Upper lobe of left lung (tissue), 6 donors: ENCODE data around the gene ANKRD13B. TPM values are rescaled to one million over a fixed set of nuclear protein-coding genes. Genes with fewer than 3 reads are reported as not detected.

ENCODE experiments used
- ATAC-seq, 2 donors: fragments of 200-7000 bp; cut with Tn5 transposase; one replicate each; pipeline ENCODE4 v1.9.1; 2022; ENCODE audit warnings: mild to moderate bottlenecking in 2 of 2, moderate library complexity in 2 of 2; ENCODE audit not compliant: low FRiP score in 2 of 2
- DNase-seq, 2 donors: peaks; one replicate each; pipeline ENCODE4 v3.0.0-alpha.2; 2019 to 2020
- H3K27ac ChIP-seq, 4 donors: fragments of 200-600 bp; sonication (generic); one replicate each; pipeline ENCODE4 v1.5.1; 2016 to 2019
- H3K27me3 ChIP-seq, 4 donors: fragments of 200-600 bp; sonication (generic); one replicate each; pipeline ENCODE4 v1.5.1; 2017 to 2019
- H3K36me3 ChIP-seq, 4 donors: fragments of 200-600 bp; sonication (generic); one replicate each; pipeline ENCODE4 v1.5.1; 2016 to 2019
- H3K4me1 ChIP-seq, 4 donors: fragments of 200-600 bp; sonication (generic); one replicate each; pipeline ENCODE4 v1.5.1; 2018 to 2019
- H3K4me3 ChIP-seq, 4 donors: fragments of 200-600 bp; sonication (generic); one replicate each; pipeline ENCODE4 v1.5.1; 2017 to 2019; ENCODE audit warnings: mild to moderate bottlenecking in 2 of 4, moderate library complexity in 1 of 4
- H3K9me3 ChIP-seq, 4 donors: fragments of 200-600 bp; sonication (generic); one replicate each; pipeline ENCODE4 v1.5.1; 2018 to 2019
- EP300 ChIP-seq, 4 donors: sonication (generic); formaldehyde crosslinking; IDR thresholded peaks; one replicate each; pipeline ENCODE4 v1.5.1; 2017; ENCODE audit warnings: antibody characterized with exemption in 4 of 4, control low read depth in 2 of 4
- POLR2A ChIP-seq, 4 donors: fragments of 450-650 bp; IDR thresholded peaks; one replicate each; pipeline ENCODE4 v1.5.1; 2016 to 2017; ENCODE audit warnings: antibody characterized with exemption in 4 of 4, mild to moderate bottlenecking in 2 of 4
- POLR2AphosphoS5 ChIP-seq, 2 donors: sonication (generic); formaldehyde crosslinking; IDR thresholded peaks; one replicate each; pipeline ENCODE4 v1.5.1; 2017; ENCODE audit warnings: antibody characterized with exemption in 2 of 2
- WGBS, 2 donors: methylation state at CpG; one replicate each; pipeline ENCODE4 v1.1.5; 2017 to 2018; 5-methylcytosine and 5-hydroxymethylcytosine counted together
- total RNA-seq, 6 donors: library from RNA; depleted of rRNA in 4 of 6; stranded (reverse); fragments of >200 nt in 4 of 6; gene quantifications; one replicate each; pipeline versions ENCODE4 v1.1.0 to v1.2.1, GENCODE V29; 2016 to 2021
- TF ChIP-seq, protein P1 (sequence below), 6 experiments: fragments of 450-650 bp in 4 of 6; fragments of 200-600 bp in 2 of 6; sonication (generic) in 2 of 6; IDR thresholded peaks; one replicate each; pipeline ENCODE4 v1.5.1; 2016 to 2019; ENCODE audit warnings: antibody characterized with exemption in 6 of 6
- donor health status: DM: no; HTN: no; CAD: no; lungs with moderate emphysema.
- donor health status: DM: no; HTN: yes; CAD: no; lungs with severe emphysema.

ANKRD13B gene
- total RNA-seq, 6 donors from 2014 or later = 1.5 to 24.1 (median 3.9) TPM

DNA sequence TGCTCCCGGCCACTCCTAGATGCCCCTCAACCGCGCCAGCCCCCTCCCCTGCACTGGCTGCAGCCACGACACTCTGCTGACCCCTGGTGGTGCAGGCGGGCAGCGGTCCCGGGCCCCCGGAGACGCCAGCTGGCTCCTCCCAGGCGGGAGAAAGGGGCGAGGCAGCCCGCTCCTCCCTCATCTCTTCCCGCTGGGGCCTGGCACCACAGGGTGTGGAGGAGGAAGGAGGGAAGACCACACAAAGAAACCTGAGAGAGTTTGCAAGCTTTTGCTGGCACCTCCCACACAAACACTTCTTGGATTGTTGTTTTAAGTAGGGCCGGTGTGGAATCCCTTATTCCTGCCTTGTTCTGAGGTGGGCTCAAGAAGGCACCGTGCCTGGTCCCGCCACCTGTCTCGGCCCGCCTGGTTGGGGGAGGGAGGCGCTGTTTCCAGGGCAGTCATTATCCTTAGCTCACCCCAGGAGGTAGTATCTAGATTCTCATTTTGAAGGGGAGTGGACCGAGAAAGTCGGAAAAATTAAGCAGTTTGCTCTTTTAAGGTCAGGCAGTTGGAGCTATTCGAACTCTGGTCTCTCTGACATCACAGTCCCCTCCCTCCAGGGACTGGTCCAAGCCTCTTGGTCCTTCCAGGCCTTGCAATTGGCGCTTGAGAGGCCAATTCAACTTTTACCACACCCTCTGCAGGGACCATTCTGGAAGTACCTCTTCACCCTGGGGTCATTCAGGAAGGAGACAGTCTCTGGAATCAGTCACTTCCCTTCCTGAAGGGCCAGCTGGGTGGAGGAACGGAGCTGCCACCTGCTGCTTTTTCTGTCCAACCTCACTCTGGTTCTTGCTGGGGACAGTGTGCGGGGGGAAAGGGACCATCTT is 959 bp upstream of the ANKRD13B start:
- WGBS, 2 donors = 10 to 14% methylated on average over 10 to 25 of the region's 25 CpGs
- DNase-seq (peak; percentile 91 to 97), ATAC-seq (peak; percentile 86 to 90)
- Histone ChIP-seq H3K4me3 (peak overlapping the region in 3 of 4 donors; percentile 75 to 83 (median 76)), H3K27ac (peak overlapping the region; percentile 74 to 87 (median 84)), H3K27me3 (peaks cover 0 to 3% (median 0%) of the 10 kb centered on the region in 4 donors), H3K9me3 (no peaks in the 10 kb centered on the region), H3K4me1 (peaks cover 56 to 67% (median 61%) of the 10 kb centered on the region in 4 donors), H3K36me3 (no peaks in the 10 kb centered on the region)
- TF ChIP-seq, protein P1, sequence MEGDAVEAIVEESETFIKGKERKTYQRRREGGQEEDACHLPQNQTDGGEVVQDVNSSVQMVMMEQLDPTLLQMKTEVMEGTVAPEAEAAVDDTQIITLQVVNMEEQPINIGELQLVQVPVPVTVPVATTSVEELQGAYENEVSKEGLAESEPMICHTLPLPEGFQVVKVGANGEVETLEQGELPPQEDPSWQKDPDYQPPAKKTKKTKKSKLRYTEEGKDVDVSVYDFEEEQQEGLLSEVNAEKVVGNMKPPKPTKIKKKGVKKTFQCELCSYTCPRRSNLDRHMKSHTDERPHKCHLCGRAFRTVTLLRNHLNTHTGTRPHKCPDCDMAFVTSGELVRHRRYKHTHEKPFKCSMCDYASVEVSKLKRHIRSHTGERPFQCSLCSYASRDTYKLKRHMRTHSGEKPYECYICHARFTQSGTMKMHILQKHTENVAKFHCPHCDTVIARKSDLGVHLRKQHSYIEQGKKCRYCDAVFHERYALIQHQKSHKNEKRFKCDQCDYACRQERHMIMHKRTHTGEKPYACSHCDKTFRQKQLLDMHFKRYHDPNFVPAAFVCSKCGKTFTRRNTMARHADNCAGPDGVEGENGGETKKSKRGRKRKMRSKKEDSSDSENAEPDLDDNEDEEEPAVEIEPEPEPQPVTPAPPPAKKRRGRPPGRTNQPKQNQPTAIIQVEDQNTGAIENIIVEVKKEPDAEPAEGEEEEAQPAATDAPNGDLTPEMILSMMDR (IDR thresholded peaks at IDR 0.05) = peak; percentile 91 to 98 (median 96)
- no peak for TF ChIP-seq POLR2A (IDR thresholded peaks at IDR 0.05)
- TF ChIP-seq EP300 (IDR thresholded peaks at IDR 0.05) = no peak
- TF ChIP-seq POLR2AphosphoS5 (IDR thresholded peaks at IDR 0.05) = peak in 1 of 2 donors; percentile 8

DNA sequence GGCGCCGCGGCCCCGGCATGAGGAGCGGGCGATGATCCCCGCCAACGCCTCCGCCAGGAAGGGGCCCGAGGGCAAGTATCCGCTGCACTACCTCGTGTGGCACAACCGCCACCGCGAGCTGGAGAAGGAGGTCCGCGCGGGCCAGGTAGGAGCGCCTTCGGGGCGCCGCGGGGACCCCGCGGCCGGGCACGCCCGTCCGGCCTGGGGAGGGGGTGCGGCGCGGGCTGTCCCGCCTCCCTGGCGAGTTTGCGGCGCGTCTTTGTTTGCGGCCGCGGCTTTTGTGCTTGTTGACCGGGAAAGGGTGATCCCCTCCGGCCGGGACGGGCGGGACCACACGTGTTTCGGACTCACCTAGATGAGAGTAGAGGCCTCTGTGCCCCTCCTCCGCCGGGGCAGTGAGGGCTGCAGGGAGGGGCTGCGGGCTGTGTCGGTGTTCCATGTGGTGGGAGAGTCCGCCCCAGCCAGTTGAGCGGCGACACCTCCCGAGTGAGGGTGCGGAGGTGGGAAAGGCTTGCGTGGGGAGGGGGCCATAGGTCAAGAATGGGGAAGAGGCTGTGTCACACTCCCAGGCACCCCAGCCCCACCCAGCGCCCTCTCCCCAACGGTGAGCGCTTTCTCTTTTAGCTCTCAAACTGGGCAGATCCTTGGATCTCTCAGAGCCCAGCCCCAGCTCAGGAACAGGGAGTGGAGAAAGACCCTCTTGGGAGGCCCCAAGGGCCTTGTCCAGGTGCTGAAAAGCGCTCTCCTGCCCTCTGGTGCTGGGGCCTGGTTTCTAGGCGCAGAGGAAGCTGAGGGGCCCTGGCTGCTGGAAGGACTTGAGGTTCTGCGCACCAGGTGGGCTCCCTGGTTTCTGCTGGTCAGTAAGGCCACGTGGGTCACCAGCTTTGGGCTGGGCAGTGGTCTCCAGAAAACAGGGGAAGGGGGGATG is 923 bp downstream of the ANKRD13B start:
- no peak for DNase-seq

DNA sequence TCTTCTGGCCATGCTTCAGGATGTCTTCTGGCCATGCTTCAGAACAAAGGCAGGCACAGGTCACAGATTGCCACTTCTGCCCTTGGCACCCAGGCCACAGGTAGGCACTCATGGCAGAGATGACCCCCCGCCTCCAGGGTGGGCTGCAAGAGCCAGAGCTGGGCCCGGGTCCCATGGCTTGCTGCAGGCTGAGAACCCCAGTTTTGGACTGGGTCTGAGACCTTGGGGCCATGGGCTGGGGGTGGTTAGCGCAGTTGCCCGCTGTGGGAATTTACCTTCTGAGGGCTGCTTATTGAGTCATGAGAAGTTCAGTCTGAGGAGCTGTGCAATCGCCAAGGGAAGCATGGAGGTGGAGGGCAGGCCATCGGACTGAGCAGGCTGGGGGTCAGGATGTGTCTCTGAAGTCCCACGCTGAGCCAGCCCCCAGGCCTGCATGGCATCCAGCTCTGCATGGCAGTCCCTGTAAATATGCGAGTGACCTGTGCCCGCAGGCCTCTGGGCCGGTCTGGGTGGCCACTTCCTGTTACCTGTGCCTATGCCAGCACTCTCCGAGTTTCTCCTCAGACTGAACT is 1.7 kb downstream of the ANKRD13B start:
- Histone ChIP-seq H3K4me1 (peaks cover 41 to 47% (median 43%) of the 10 kb centered on the region in 4 donors), H3K4me3 (no peak overlapping the region), H3K27ac (no peak overlapping the region), H3K27me3 (peaks cover 0 to 3% (median 0%) of the 10 kb centered on the region in 4 donors), H3K36me3 (no peaks in the 10 kb centered on the region), H3K9me3 (no peaks in the 10 kb centered on the region)
- TF ChIP-seq POLR2AphosphoS5 (IDR thresholded peaks at IDR 0.05) = no peak
- no peak for TF ChIP-seq EP300 (IDR thresholded peaks at IDR 0.05)
- TF ChIP-seq POLR2A (IDR thresholded peaks at IDR 0.05) = no peak
- TF ChIP-seq, protein P1 (IDR thresholded peaks at IDR 0.05) = no peak
- DNase-seq (no peak), ATAC-seq (no peak)
- 82 to 97% methylated on average over 5 to 6 of the region's 11 CpGs for WGBS, 2 donors

More for the DNA sequence above, 923 bp downstream of the ANKRD13B start:
- no peak for ATAC-seq
- Histone ChIP-seq H3K36me3 (no peaks in the 10 kb centered on the region), H3K9me3 (no peaks in the 10 kb centered on the region), H3K4me3 (peak overlapping the region; percentile 18 to 83 (median 76)), H3K4me1 (peaks cover 41 to 48% (median 44%) of the 10 kb centered on the region in 4 donors), H3K27me3 (peaks cover 0 to 3% (median 0%) of the 10 kb centered on the region in 4 donors), H3K27ac (peak overlapping the region in 1 of 4 donors; percentile 51)
- 6 to 30% methylated on average over 9 to 60 of the region's 64 CpGs for WGBS, 2 donors
- TF ChIP-seq, protein P1 (IDR thresholded peaks at IDR 0.05) = no peak
- no peak for TF ChIP-seq POLR2AphosphoS5 (IDR thresholded peaks at IDR 0.05)
- no peak for TF ChIP-seq EP300 (IDR thresholded peaks at IDR 0.05)
- TF ChIP-seq POLR2A (IDR thresholded peaks at IDR 0.05) = no peak

DNA sequence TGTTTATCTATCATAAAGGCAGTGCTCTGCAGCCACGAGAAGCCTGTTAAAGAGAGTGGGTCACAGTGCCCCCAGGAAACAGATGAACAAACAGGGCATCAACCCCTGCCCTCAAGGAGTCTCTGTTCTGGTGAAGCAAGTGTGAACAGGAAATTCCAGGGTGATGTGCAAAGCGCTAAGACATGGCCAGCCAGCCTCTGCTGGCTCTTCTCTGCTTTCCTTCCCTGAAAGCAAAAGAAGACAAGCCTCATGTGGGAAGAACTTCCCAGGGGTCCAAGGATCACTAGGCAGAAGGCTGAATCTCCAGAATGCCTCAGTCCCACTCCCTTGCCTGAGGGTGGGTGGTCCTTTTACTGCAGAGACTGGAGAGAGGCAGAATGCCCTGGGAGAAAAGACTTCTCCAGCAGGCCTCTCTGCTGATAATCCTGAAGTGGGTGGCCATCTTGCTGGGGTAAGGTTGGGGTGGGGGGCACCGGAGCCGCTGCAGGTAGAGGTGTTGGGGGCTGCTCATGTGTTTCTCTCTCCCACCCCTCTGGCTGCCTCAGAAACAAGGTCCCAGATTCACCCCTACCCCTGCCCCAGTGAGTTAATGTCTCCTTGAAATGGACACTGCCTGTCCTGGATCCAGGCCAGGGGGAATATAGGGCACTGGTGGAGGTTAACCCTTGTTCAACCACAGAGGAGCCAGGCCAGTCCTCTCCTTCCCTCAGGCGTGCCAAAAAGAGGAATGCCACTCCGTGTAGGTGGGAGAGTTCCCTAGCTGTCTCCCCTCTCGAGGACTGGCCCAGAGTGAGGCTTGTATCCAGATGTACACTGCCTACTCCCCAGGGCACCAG is 2.4 kb downstream of the ANKRD13B start:
- Histone ChIP-seq H3K4me1 (peaks cover 34 to 40% (median 36%) of the 10 kb centered on the region in 4 donors), H3K27ac (no peak overlapping the region), H3K4me3 (no peak overlapping the region), H3K36me3 (no peaks in the 10 kb centered on the region), H3K9me3 (no peaks in the 10 kb centered on the region), H3K27me3 (peaks cover 0 to 3% (median 0%) of the 10 kb centered on the region in 4 donors)
- DNase-seq (no peak), ATAC-seq (no peak)
- TF ChIP-seq POLR2A (IDR thresholded peaks at IDR 0.05) = no peak
- no peak for TF ChIP-seq EP300 (IDR thresholded peaks at IDR 0.05)
- TF ChIP-seq, protein P1 (IDR thresholded peaks at IDR 0.05) = no peak
- no peak for TF ChIP-seq POLR2AphosphoS5 (IDR thresholded peaks at IDR 0.05)
- WGBS, 2 donors = 83 to 90% methylated on average over 5 to 7 of the region's 7 CpGs
